DMS153 (cell line): ENCODE results near the gene SREBF1.

Experiments used
- DNase-seq: peaks from one replicate; lab custom pipeline; 2025; lab: John Stamatoyannopoulos, UW

SREBF1 gene

GRCh38 chr17:17779015-17779611, 57.7 kb downstream of the SREBF1 start:
- DNase-seq: no peak

GRCh38 chr17:17778308-17779014, 58.3 kb downstream of the SREBF1 start:
- no peak for DNase-seq

DNA sequence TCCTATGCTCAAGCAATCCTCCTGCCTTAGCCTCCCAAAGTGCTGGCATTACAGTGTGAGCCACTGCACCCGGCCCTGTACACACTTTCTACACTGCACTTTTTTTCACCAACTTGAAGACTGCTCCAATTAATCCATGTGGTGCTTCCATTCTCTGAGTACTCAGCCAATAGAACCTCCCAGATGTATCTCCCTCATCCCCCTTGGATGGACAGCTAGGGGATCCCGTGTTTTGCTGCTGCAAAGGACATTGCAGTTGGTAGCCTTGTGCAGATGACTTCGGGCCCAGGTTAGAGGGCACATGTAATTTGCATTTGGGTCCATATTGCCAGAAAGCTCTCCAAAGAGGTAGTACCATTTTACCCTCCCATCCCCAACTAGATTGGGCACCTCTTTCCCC, 59.9 kb downstream of the SREBF1 start:
- no peak for DNase-seq

- no peak for DNase-seq
These were observed 62.5 kb downstream of the SREBF1 start for GRCh38 chr17:17774009-17774881.

DNA sequence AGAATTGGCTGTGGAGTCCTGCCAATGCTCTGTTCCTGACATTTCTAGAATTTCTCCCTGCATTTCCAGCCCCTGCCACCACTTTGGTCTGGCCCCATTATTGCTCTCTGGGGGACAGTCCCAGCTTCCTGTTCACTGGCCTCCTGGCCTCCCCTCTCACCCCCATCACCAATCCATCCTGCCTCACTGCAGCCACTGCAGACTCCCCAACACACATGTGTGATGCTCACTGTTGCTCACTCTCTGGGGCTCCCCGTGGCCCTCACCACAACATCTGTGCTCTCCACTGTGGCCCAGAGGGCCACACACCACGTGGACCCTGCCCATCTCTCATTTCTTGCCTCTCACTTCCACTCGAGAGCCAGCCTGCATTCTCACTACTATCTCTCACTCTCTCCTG, 64.6 kb downstream of the SREBF1 start:
- DNase-seq: no peak

DNA sequence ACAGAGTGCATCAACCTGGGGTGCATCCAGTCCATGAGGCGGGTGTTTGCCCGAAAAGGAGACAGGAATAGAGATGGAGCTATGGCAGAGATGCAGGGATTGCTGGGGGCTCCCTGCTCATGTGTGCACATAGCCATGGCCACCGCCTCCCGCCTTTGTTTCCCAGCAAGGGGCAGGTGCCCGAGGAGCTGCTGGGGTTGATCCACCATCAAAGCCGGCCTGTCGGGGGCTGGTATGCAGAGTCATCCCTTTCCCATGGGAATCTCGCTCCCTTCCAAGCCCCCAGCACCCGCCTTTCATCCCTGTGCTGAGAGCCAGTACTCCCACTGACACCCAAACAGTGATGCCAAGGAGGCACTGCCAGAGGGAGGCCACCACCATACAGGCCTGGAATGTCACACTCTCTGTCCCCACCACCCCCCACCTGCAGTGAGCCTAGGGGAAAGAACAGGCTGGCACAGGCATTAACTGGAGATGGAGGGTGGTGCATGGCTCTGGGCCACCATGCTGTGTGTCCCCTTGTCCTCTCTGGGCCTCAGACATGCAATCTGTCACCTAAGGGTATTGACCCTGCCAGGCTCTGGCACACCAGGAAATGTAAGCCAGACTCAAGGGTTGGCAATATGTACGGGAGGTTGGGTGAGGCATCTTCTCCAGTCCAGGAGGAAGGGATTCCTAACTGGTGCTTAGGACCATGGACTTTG, 65.1 kb downstream of the SREBF1 start:
- no peak for DNase-seq

DNA sequence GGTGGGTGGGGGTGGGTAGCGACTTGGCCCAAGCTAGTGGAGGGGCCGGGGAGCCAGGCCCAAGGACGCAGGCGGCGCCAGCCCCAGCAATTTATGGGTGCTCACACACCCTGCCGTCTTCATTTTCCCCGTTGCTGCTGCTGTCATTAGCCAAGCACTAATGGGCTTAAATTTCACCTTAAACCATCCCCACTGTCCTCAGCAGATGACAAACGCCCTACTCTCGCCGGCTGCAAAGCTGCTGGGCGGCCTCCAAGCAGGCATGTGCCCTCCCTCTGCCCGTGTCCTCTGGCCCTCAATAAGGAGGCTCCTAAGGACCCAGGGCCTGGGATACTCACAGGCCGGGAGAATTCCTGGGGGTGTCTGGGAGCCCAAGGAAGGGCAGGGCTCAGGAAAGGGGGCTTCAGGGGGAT, 66.1 kb downstream of the SREBF1 start:
- no peak for DNase-seq

- no peak for DNase-seq
These were observed 66.7 kb downstream of the SREBF1 start for GRCh38 chr17:17769869-17770631.

DNA sequence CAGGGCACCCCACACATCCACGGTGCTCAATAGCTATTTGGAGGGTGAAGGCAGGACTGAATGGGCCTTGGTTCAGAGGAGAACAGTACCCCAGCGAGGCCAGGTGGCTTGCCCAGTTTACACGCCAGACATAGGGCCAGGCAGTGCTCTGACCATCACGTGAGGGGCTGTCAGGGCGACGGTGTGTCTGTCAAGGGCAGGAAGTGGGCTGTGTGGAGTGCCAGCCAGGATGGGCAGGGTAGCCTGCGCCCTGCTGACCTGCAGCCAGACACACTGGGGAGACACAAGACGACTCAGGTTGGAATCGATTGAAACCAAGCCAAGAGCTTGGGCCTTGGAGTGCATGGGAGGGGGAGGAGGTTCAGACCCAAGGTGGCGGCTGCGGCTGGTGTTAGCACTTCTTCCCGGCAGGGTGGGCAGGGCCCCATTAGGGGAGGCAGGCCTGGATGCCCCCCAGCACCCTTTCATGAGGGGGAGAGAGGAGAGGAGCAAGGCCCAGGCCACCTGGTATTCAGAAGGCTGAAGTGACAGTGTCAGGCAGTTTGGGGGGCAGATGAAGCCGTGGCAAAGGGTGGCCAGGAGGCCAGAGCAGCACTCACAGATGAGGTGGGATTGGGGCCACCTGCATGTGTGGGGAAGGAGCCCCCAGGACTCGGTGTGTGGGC, 68.2 kb downstream of the SREBF1 start:
- DNase-seq: no peak

DNA sequence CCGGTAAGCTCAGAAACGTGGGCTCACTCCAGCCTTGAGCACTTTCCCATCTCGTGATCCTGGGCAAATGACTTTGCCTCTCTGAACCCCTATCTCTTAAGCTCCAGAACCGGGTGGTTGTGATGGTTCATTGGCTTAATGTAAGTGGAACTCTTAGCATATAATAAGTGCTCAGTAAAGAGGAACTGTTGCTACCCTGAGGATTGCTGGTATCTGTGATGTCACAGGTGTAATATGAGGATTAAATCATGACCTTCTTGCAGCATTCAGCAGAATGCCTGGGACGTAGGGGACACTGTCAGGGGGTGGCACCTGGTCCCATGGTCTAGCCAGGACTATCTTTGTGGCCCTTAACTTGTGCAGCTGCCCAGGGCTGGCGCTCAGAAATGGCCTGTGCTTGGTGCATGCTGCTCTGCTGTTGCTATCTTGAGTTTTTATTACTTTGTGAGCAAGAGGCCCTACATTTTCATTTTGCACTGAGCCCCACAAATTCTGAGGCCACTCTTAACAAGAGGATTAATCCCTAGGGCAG, 68.8 kb downstream of the SREBF1 start:
- DNase-seq: no peak

GRCh38 chr17:17767154-17767869, 69.5 kb downstream of the SREBF1 start:
- DNase-seq: no peak

DNA sequence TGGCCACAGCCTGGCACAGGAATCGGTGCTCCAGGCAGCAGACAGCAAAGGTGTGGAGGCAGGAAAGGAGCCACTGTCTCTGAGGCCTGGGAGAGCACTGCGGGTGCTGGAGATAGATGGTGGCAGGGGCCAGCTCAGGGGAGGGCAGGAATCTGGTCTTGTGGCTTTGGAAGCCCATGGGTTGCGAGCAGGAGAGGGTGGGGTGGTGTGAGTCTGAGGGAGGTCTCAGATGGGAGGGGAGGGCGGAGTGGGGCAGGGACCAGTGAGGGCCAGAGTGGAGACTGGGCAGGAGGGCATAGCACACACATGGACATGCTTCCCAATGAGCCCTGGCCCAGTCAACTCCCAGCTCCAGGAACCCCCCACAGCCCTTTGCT, 70.1 kb downstream of the SREBF1 start:
- no peak for DNase-seq

DNA sequence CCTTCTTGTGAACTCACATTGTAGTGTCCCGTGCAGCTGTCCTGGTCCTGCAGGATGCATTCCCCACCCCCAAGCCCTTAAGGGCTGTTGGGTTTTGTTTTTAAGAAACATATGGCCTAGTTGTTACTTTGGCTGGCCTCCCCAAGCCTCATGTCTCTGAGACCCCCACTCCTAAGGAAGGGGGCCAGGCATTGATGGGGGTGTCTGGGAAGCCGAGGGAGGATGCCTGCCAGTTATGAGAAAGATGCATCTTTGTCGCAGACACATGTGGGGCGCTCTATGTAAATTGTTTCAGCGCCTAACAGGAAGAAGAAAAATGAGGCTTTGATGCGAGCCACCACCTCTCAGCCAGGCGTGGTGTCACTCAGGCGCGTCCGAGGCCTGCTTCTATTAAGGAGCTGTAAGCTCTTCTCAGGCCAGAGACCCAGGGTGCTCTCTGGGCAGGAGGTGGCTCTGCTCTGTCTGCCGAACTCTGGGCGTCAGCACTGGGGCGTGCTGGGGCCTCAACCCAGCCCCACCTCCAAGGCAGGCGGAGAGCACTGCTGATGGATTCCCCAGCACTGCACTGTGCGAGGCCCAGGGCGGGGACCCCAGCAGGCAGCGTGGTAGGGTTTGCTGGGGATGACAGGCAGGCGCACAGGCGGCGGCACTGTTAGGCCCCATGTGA, 70.6 kb downstream of the SREBF1 start:
- DNase-seq: no peak

DNA sequence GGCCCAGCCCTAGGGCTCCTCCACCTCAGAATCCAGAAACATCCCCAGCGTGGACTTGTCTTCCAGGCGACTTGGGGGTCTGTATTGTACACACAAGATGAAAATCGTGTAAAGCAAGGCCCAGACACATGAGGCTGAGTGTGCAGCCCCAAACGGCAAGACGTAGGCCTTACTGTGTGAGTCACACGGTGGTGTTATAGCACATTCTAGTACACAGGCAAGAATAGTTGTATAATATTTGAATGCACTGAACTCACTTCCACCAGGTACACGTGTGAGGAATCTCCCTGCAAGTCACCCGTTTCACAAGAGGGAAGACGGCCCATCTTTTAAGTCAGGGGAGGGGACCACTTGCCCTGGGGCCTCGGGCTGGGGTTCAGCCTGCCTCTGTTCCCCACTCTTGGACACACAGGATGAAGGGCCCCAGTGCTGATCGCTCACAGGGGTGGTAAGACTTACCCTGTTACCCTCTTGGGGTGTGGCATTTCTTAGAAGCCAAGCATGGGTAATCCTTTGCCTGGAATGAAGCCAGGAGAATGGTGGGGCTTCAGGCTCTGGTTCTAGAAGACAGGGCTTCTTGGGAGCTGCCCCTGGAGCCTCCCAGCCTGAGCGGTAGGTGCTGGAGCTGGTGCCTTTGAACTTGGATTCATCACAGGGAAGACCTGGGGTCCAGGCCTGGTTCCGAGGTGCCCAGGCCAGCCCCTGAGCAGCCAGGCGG, 71.3 kb downstream of the SREBF1 start:
- no peak for DNase-seq

GRCh38 chr17:17763734-17764133, 73.1 kb downstream of the SREBF1 start:
- DNase-seq: no peak

DNA sequence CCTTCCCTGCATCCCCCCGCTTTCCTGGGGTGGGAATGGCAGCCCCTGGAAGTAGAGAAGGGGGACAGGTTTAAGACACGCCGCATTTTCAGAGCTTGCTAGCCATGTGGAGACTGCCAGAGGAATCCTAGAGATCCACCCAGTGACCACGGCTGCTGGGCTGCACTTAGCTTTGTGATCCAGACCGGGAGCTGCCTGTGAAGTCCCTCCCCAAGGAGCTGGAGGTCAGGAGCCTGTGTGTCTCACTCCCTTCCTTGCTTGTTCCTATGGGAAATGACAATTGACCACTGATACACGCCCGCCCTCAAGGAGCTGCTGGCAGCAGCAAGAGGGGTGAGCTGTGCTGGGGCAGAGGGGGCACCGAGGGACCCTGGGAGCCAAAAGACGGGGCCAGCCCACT, 73.7 kb downstream of the SREBF1 start:
- no peak for DNase-seq

DNA sequence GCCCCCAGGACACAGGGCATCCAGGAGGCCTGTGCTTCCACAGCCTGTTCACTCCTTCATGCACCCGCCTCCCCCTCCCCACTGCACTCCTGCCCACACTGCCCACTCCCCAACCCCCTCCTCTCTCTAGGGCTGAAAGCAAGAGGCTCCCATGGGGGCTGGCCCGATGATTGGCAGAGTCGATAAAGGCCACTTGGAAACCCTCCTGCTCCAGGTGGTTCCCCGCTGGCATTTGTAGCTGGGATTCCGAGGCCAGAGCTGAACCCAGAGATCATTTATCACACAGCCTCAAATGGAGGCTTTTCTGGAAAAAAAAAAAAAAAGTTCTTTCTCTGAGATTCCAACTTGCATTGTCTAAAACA, 74.1 kb downstream of the SREBF1 start:
- DNase-seq: no peak
